ENCODE data around the gene PRLR.

- TF ChIP-seq CTCF (IDR thresholded peaks at IDR 0.05): no peak
- TF ChIP-seq ZFX (IDR thresholded peaks at IDR 0.05; ENCODE audit: borderline replicate concordance): no peak
Observed at GRCh38 chr5:35158622-35159369, 71.5 kb downstream of the PRLR start.

Measured in 22Rv1 (cell line).